Breast epithelium (tissue), 3 donors: Measurements from ENCODE around the gene DRC3.

ENCODE experiments used
- POLR2A ChIP-seq: fragments of 450-650 bp; IDR thresholded peaks from one replicate; pipeline ENCODE4 v1.6.1; 2016; ENCODE audit warnings: antibody characterized with exemption, mild to moderate bottlenecking, moderate library complexity
- TF ChIP-seq, protein P1 (sequence below), 3 donors: fragments of 450-650 bp; IDR thresholded peaks; one replicate each; pipeline ENCODE4 v1.5.1; 2016 to 2017; ENCODE audit warnings: antibody characterized with exemption in 3 of 3, mild to moderate bottlenecking in 3 of 3, moderate library complexity in 3 of 3

DNA sequence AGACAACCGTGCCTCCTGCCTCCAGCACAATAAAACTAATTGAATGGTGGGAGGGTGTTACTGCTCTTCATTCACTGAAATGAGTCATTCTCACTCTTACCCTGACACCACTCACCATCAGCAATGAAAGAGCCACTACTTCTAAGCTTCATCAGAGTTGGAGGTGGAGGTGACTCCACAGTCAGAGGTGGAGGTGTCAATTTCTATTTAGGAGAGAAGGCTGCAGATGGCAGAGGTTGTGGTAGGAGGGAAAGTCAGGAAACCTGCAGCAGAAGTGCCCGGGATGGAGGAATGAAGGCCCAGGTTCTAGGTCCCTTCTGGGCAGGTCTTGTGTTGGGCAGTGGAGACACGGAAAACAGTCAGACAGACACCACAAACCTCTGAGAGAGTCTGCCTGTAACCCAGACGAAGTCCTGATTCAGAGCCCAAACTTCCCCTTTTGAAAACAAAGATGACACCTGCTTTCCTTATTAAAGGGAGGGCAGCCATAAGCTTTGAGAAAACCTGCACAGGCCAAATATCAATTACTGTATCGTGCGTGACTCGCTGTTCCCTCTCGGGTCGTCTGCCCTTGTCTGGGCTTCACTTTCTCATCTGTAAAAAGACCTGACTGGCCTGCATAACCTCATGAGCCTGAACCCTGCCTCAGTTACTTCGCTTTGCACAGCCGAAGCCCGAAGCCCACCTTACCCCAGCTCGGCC lies 65.6 kb downstream of the DRC3 start:
- TF ChIP-seq, protein P1, sequence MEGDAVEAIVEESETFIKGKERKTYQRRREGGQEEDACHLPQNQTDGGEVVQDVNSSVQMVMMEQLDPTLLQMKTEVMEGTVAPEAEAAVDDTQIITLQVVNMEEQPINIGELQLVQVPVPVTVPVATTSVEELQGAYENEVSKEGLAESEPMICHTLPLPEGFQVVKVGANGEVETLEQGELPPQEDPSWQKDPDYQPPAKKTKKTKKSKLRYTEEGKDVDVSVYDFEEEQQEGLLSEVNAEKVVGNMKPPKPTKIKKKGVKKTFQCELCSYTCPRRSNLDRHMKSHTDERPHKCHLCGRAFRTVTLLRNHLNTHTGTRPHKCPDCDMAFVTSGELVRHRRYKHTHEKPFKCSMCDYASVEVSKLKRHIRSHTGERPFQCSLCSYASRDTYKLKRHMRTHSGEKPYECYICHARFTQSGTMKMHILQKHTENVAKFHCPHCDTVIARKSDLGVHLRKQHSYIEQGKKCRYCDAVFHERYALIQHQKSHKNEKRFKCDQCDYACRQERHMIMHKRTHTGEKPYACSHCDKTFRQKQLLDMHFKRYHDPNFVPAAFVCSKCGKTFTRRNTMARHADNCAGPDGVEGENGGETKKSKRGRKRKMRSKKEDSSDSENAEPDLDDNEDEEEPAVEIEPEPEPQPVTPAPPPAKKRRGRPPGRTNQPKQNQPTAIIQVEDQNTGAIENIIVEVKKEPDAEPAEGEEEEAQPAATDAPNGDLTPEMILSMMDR (IDR thresholded peaks at IDR 0.05) = no peak
- TF ChIP-seq POLR2A = no peak
